B cell (primary cell): ENCODE results near the gene RAB4A.

Experiments used
- EZH2 ChIP-seq: IDR thresholded peaks from 2 replicates; pipeline ENCODE4 v1.6.1; 2012; ENCODE audit warnings: borderline replicate concordance, low read depth, mild to moderate bottlenecking, moderate library complexity, low read length; ENCODE audit not compliant: insufficient read depth, poor library complexity, severe bottlenecking
- TF ChIP-seq, protein P1 (sequence below): fragments of 200-600 bp; IDR thresholded peaks from one replicate; pipeline ENCODE4 v1.8.0; 2022; ENCODE audit warnings: antibody characterized with exemption, mild to moderate bottlenecking

DNA sequence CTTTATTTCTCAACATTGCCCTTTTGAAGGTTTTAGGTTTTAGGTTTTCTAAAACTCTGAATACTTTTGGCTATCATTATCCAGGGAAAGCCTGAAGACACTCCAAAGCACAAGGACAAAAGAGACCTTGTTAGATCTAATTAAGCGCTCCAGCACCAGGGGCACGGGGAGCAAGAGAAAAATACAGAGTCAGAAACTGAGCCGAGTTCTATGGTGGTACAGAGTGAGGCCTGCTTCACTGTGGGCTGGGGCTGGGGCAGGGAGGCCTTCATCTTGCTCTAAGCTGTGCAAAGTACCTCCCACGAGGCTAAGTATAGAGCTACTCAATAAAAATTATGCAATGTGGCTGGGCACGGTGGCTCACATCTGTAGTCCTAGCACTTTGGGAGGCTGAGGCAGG is 19.7 kb upstream of the RAB4A start:
- TF ChIP-seq, protein P1, sequence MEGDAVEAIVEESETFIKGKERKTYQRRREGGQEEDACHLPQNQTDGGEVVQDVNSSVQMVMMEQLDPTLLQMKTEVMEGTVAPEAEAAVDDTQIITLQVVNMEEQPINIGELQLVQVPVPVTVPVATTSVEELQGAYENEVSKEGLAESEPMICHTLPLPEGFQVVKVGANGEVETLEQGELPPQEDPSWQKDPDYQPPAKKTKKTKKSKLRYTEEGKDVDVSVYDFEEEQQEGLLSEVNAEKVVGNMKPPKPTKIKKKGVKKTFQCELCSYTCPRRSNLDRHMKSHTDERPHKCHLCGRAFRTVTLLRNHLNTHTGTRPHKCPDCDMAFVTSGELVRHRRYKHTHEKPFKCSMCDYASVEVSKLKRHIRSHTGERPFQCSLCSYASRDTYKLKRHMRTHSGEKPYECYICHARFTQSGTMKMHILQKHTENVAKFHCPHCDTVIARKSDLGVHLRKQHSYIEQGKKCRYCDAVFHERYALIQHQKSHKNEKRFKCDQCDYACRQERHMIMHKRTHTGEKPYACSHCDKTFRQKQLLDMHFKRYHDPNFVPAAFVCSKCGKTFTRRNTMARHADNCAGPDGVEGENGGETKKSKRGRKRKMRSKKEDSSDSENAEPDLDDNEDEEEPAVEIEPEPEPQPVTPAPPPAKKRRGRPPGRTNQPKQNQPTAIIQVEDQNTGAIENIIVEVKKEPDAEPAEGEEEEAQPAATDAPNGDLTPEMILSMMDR: no peak
- TF ChIP-seq EZH2: no peak
